Fibroblast of lung (primary cell): ENCODE data around the gene MEGF8. TPM values are rescaled to one million over a fixed set of nuclear protein-coding genes. Genes with fewer than 3 reads are reported as not detected.

Experiments used
- DNase-seq, 2 donors: peaks; one replicate each; pipeline versions ENCODE4 v3.0.0 to v3.0.0-alpha.2; 2010; ENCODE audit warnings: low read depth in 2 of 2
- H2AFZ ChIP-seq: 2 replicates; pipeline ENCODE4 v1.5.1; 2012; ENCODE audit warnings: low read length, control low read depth, inconsistent platforms
- H3K27ac ChIP-seq: 2 replicates; pipeline ENCODE4 v1.5.1; 2011; ENCODE audit warnings: low read length, control low read depth; ENCODE audit not compliant: insufficient read depth
- H3K27me3 ChIP-seq: 2 replicates; pipeline ENCODE4 v1.5.1; 2011; ENCODE audit warnings: mild to moderate bottlenecking, low read length; ENCODE audit not compliant: control insufficient read depth, insufficient read depth
- H3K36me3 ChIP-seq: 2 replicates; pipeline ENCODE4 v1.5.1; 2011; ENCODE audit warnings: low read length; ENCODE audit not compliant: control insufficient read depth, insufficient read depth
- H3K4me1 ChIP-seq: 2 replicates; pipeline ENCODE4 v1.5.1; 2011; ENCODE audit warnings: low read length; ENCODE audit not compliant: control insufficient read depth, insufficient read depth; ENCODE audit errors: extremely low read depth
- H3K4me2 ChIP-seq: 2 replicates; pipeline ENCODE4 v1.5.1; 2011; ENCODE audit warnings: low read length, control low read depth; ENCODE audit not compliant: insufficient read depth; ENCODE audit errors: extremely low read depth
- H3K4me3 ChIP-seq, 4 experiments: fragments of 200-600 bp in 1 of 4; sonication (generic) in 1 of 4; replicated peaks in 1 of 4; 2 replicates each; pipeline ENCODE4 v1.5.1; 2011 to 2016; ENCODE audit warnings: low read length in 4 of 4, low read depth in 3 of 4, mild to moderate bottlenecking in 3 of 4, control low read depth in 2 of 4, inconsistent platforms in 1 of 4, mixed read lengths in 1 of 4; ENCODE audit not compliant: insufficient read depth in 1 of 4; ENCODE audit errors: control extremely low read depth in 1 of 4
- H3K79me2 ChIP-seq: 2 replicates; pipeline ENCODE4 v1.5.1; 2012; ENCODE audit warnings: mild to moderate bottlenecking, low read length, inconsistent platforms; ENCODE audit not compliant: control insufficient read depth, insufficient read depth
- H3K9ac ChIP-seq: 2 replicates; pipeline ENCODE4 v1.5.1; 2011; ENCODE audit warnings: mild to moderate bottlenecking, low read length, control low read depth; ENCODE audit not compliant: insufficient read depth
- H3K9me3 ChIP-seq: 2 replicates; pipeline ENCODE4 v1.5.1; 2012; ENCODE audit warnings: low read depth, low read length; ENCODE audit not compliant: control insufficient read depth, insufficient read depth
- H4K20me1 ChIP-seq: 2 replicates; pipeline ENCODE4 v1.5.1; 2011; ENCODE audit warnings: low read length; ENCODE audit not compliant: control insufficient read depth, insufficient read depth; ENCODE audit errors: extremely low read depth
- CTCF ChIP-seq, 2 donors: IDR thresholded peaks in 1 of 2; conservative IDR thresholded peaks in 1 of 2; 1 replicate in 1 of 2; 2 replicates in 1 of 2; pipeline ENCODE4 v1.5.1; 2011 to 2012; ENCODE audit warnings: low read length in 2 of 2, control low read depth in 1 of 2, inconsistent platforms in 1 of 2, low read depth in 1 of 2, mild to moderate bottlenecking in 1 of 2
- EZH2 ChIP-seq: IDR thresholded peaks from 2 replicates; pipeline ENCODE4 v1.5.1; 2012; ENCODE audit warnings: low read length, control low read depth, mild to moderate bottlenecking; ENCODE audit errors: missing control alignments
- polyA plus RNA-seq, 2 donors: library from polyadenylated mRNA; depleted of rRNA in 1 of 2; stranded (reverse) in 1 of 2; unstranded in 1 of 2; fragments of >200 nt; gene quantifications; 2 replicates each; pipeline ENCODE4 v1.2.1, GENCODE V29; 2011 to 2012; ENCODE audit warnings: missing spikeins in 1 of 2
- total RNA-seq: library from RNA; depleted of rRNA; stranded (reverse); fragments of >200 nt; gene quantifications from 2 replicates; pipeline ENCODE4 v1.2.1, GENCODE V29; 2014

The MEGF8 gene
- total and polyA plus RNA-seq, 2 donors (not counting 1 experiment from before 2014, with no cell fraction given) = 9.3 to 27.6 TPM

- no peak for TF ChIP-seq CTCF (conservative IDR thresholded peaks at IDR 0.05 in 1 of 2, IDR thresholded peaks at IDR 0.05 in 1 of 2; ENCODE audit: low read depth in 1 of 2, low read length in 2 of 2)
- TF ChIP-seq EZH2 = no peak
- H3K9ac ChIP-seq = no peak overlapping the region
- H3K79me2 ChIP-seq = no peaks in the 10 kb centered on the region
- no peak overlapping the region for H3K4me3 ChIP-seq
- no peaks in the 10 kb centered on the region for H3K27me3 ChIP-seq
- no peaks in the 10 kb centered on the region for H4K20me1 ChIP-seq
- no peak overlapping the region for H3K27ac ChIP-seq
- H3K4me1 ChIP-seq = no peaks in the 10 kb centered on the region
- no peak for DNase-seq
- H3K9me3 ChIP-seq = no peaks in the 10 kb centered on the region
- H3K4me2 ChIP-seq = no peak overlapping the region
- H3K36me3 ChIP-seq = no peaks in the 10 kb centered on the region
- no peak overlapping the region for H2AFZ ChIP-seq
Measured at GRCh38 chr19:42411581-42412178, 86.2 kb downstream of the MEGF8 start.

DNA sequence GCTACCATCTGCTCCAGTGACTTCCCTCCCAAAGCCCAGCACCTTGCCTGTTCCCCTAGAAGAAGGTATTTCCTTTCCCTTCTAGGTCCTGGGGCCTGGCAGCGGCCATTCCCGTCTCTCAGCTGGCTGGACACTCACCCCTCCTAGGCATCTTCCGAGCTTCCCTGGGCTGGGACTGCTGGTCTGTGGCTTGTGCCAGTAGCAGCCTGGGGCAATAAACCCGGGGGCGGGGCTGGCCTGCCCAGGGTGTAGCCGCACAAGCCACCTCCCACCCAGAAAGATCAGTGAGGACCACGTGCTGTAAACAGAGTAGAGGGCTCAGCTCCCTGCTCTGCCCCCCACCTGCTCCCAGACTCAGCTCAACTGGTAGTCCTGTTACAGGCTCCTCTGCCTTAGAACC lies 86.8 kb downstream of the MEGF8 start:
- Histone ChIP-seq H3K79me2 (no peaks in the 10 kb centered on the region), H2AFZ (no peak overlapping the region), H3K27me3 (no peaks in the 10 kb centered on the region), H3K9me3 (no peaks in the 10 kb centered on the region), H3K4me1 (no peaks in the 10 kb centered on the region), H3K4me3 (no peak overlapping the region), H3K9ac (no peak overlapping the region), H3K27ac (no peak overlapping the region), H3K4me2 (no peak overlapping the region), H3K36me3 (no peaks in the 10 kb centered on the region), H4K20me1 (no peaks in the 10 kb centered on the region)
- no peak for TF ChIP-seq EZH2
- no peak for TF ChIP-seq CTCF (conservative IDR thresholded peaks at IDR 0.05 in 1 of 2, IDR thresholded peaks at IDR 0.05 in 1 of 2; ENCODE audit: low read depth in 1 of 2, low read length in 2 of 2)
- DNase-seq = no peak

GRCh38 chr19:42412661-42413076 lies 87.2 kb downstream of the MEGF8 start:
- no peak for DNase-seq
- Histone ChIP-seq H4K20me1 (no peaks in the 10 kb centered on the region), H2AFZ (no peak overlapping the region), H3K4me3 (no peak overlapping the region), H3K4me1 (no peaks in the 10 kb centered on the region), H3K36me3 (no peaks in the 10 kb centered on the region), H3K27me3 (no peaks in the 10 kb centered on the region), H3K9ac (no peak overlapping the region), H3K9me3 (no peaks in the 10 kb centered on the region), H3K4me2 (no peak overlapping the region), H3K27ac (no peak overlapping the region), H3K79me2 (no peaks in the 10 kb centered on the region)
- TF ChIP-seq CTCF (conservative IDR thresholded peaks at IDR 0.05 in 1 of 2, IDR thresholded peaks at IDR 0.05 in 1 of 2; ENCODE audit: low read depth in 1 of 2, low read length in 2 of 2) = no peak
- TF ChIP-seq EZH2 = no peak
